DOHH2 (cell line): ENCODE measurements around the gene CD302.
"Not testable (repeated sequence)": the region's sequence is repeated elsewhere in the genome, so short reads cannot be mapped to it uniquely, and the experiment has no call there.

ENCODE experiments used
- EZH2phosphoT487 ChIP-seq: fragments of 200-600 bp; sonication (generic); IDR thresholded peaks from 2 replicates; pipeline ENCODE4 v1.6.1; 2017; ENCODE audit warnings: borderline replicate concordance, mild to moderate bottlenecking, antibody characterized with exemption, low read length, moderate library complexity, mixed read lengths
- TF ChIP-seq, protein P1 (sequence below): fragments of 200-600 bp; sonication (generic); IDR thresholded peaks from one replicate; pipeline ENCODE4 v1.5.1; 2014; ENCODE audit warnings: antibody characterized with exemption, mild to moderate bottlenecking, low read depth, low read length; ENCODE audit not compliant: poor library complexity, severe bottlenecking

DNA sequence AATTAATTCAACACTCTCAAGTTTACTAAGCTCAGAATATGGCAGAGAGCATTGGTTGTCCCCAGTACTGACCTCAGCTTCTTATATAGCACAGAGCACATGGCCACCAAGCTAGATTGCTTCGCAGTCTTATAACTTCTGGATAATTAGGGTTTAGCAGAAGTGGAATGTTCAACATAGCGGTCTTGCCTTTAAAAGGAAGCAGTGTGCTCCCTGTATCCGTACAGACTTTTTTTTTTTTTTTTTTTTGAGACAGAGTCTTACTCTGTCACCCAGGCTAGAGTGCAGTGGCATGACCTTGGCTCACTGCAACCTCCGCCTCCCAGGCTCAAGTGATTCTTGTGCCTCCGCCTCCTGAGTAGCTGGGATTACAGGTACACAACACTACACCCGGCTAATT is 13.3 kb downstream of the CD302 start:
- TF ChIP-seq, protein P1, sequence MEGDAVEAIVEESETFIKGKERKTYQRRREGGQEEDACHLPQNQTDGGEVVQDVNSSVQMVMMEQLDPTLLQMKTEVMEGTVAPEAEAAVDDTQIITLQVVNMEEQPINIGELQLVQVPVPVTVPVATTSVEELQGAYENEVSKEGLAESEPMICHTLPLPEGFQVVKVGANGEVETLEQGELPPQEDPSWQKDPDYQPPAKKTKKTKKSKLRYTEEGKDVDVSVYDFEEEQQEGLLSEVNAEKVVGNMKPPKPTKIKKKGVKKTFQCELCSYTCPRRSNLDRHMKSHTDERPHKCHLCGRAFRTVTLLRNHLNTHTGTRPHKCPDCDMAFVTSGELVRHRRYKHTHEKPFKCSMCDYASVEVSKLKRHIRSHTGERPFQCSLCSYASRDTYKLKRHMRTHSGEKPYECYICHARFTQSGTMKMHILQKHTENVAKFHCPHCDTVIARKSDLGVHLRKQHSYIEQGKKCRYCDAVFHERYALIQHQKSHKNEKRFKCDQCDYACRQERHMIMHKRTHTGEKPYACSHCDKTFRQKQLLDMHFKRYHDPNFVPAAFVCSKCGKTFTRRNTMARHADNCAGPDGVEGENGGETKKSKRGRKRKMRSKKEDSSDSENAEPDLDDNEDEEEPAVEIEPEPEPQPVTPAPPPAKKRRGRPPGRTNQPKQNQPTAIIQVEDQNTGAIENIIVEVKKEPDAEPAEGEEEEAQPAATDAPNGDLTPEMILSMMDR = not testable (repeated sequence)
- TF ChIP-seq EZH2phosphoT487 = not testable (repeated sequence)
